HG02840 (cell line): ENCODE data around the gene LINC00237.

Source experiments
- ATAC-seq: cut with Tn5 transposase; IDR thresholded peaks from one replicate; pipeline ENCODE4 v1.9.1; 2021; ENCODE audit warnings: mild to moderate bottlenecking, moderate library complexity, moderate number of reproducible peaks; ENCODE audit not compliant: unreplicated experiment, low FRiP score

LINC00237 gene

GRCh38 chr20:21106171-21107017 lies at the start of gene LINC00237:
Gene LINC00237 (minus strand): TSS chr20:21106358.
- no peak for ATAC-seq

DNA sequence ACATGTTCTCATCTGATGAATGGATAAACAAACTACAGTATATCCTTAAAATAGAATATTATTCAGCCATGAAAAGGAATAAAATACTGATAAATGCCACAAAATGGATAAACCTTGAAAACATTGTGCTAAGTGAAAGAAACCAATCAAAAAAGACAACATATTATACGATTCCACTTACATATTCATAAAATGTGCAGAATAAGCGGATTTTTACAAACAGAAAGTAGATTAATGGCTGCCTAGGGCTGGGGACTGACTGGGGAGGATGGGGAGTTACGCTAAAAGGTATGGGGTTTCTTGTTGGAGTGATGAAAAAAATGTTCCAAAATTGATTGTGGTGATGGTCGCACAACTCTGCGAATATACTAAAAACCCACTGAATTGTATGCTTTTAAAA lies 49.1 kb upstream of the LINC00237 start:
- ATAC-seq = no peak

- no peak for ATAC-seq
Measured at GRCh38 chr20:21154692-21155091, 48.5 kb upstream of the LINC00237 start.

- ATAC-seq = no peak
Measured at GRCh38 chr20:21151791-21152190, 45.6 kb upstream of the LINC00237 start.

GRCh38 chr20:21149344-21149743 lies 43.2 kb upstream of the LINC00237 start:
- no peak for ATAC-seq

DNA sequence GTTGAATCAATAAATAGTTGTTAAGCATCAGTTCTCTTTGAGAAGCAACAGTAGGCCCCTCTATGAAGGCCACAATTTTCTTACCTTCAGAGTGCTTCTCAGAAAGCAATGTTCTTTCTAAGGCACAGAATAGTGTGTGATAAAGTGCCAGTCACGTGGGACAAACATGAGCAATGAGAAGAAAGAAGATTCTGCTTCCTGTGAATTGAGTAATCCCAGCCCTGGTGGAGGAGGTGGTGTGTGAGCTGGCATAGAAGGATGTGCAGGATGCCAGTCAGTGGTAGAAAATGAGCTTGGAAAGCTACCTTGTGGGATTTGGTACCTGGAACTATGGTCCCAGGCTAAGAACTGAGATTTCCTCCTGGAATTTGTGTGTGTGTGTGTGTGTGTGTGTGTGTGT lies 41.4 kb upstream of the LINC00237 start:
- no peak for ATAC-seq

DNA sequence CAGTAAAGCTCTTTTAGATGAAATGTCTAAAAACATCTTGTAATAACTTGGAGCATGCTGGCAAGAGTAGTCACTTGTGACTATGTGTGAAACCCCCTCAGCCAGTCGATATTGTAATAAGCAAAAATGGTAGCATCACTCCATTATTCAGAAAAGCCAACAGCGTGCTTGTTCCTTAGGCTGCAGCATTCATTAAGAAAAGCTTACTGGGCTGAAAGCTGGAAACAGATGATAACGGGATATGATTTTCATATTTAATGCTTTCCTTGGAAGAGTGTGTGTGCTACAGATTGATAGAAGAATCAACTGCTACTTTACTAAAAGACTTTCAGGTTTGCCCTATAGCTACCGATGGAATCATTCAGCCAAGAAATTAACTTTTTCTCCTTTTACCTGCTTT lies 40.1 kb upstream of the LINC00237 start:
- ATAC-seq = no peak

GRCh38 chr20:21145424-21145823 lies 39.3 kb upstream of the LINC00237 start:
- ATAC-seq = no peak

DNA sequence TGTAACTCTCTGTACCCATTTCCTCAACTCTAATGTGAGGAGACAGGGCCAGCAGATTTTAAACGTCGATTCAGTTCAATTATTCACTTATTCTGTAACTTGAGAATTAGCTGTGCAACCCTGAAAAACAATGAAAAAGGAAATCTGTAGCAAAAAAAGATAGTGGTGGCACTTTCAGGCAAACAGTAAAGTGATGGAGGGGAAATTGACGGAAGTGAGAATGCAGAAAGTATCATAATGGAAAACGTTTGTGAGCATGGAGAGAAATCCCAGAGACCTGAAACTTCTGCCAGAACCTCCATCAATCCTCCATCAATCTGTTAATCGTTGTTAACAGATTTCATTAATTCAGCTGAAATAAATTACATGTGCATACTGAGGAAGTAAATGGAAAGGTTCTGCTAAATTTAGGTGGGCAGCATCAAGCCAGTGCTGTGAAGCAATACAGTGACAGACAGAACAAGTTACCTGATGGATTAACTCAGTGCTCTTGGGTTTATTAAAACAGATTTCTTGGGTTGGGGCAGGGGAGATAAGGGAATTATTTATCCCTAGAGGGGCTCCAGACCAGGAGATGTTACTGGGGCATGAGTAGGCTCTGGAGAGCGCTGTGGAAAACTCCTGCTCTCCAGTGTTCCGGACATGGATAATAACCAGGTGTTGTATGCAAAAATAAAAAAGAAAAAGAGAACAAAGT lies 37.2 kb upstream of the LINC00237 start:
- no peak for ATAC-seq

- no peak for ATAC-seq
Measured at GRCh38 chr20:21141825-21142224, 35.7 kb upstream of the LINC00237 start.

DNA sequence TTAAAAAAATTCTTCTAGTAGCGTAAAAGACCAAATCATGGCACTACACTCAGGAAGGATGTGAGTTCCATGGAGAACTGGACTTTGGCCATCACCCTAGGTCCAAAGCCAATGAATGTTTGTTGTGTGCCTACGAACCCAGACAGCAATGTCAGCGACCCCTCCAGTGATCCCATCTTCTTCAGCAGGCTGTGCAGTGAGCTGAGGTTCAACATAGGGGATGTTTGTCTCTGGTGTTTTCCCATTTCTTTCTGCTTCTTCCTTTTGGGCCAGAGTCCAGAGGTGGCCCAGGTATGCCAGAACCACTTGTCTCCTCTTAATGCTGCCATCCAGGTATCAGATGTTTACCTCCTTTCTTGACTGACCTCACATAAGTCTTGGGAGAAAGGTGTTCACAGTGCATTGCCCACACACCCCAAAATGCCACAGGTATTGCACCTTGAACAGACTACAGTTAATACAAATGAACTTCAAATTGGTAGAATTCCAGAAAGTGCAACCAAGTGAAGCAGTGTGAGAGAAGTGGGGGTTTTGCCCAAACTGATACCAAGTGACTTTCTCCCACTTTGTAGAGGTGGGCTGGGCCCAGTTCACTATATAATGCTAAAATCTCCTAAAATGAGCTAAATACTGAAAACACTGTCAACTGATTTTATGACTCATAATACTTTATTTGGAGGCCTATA lies 33.9 kb upstream of the LINC00237 start:
- ATAC-seq = no peak

- ATAC-seq = no peak
Measured at GRCh38 chr20:21137078-21137477, 30.9 kb upstream of the LINC00237 start.

GRCh38 chr20:21136015-21136732 lies 30.0 kb upstream of the LINC00237 start:
- no peak for ATAC-seq

- no peak for ATAC-seq
Measured at GRCh38 chr20:21134883-21135493, 28.8 kb upstream of the LINC00237 start.

GRCh38 chr20:21133917-21134622 lies 27.9 kb upstream of the LINC00237 start:
- no peak for ATAC-seq

DNA sequence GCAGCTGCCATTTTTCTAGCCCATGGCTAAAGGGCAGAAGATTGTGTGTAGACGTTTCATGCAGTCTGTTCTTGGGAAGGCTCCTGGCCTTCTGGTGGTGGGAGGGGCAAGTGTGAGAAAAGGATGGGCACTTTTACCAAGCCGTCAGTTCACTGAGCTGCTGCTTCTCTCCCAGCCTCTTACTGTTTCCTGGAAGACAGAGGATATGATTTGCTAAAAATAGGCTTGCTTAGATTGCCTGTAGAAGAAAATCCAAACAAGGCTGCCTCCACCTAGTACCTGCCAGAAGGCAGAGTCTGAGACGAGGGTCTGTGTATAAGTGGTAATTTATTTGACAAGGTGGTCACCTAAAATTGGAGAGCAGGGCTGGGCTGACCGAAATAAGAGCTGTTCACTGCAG lies 27.2 kb upstream of the LINC00237 start:
- ATAC-seq = no peak

DNA sequence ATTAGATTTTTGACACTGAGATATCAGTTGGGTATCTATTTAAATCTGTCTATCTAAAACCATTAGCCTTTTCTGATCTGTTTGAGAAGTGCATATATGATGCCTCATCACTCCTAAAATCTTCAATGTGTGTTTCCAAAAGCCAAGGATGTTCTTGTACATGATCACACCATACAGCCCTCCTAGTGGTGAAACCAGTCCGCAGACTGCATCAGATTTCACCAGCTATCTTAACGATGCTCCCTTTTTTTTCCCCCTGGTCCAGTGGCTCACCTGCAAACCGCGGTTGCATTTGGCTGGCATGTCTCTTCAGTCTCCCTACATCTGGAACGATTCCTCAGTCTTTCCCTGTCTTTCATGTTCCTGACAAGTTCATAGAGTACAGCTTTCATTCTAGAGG lies 23.7 kb upstream of the LINC00237 start:
- no peak for ATAC-seq

DNA sequence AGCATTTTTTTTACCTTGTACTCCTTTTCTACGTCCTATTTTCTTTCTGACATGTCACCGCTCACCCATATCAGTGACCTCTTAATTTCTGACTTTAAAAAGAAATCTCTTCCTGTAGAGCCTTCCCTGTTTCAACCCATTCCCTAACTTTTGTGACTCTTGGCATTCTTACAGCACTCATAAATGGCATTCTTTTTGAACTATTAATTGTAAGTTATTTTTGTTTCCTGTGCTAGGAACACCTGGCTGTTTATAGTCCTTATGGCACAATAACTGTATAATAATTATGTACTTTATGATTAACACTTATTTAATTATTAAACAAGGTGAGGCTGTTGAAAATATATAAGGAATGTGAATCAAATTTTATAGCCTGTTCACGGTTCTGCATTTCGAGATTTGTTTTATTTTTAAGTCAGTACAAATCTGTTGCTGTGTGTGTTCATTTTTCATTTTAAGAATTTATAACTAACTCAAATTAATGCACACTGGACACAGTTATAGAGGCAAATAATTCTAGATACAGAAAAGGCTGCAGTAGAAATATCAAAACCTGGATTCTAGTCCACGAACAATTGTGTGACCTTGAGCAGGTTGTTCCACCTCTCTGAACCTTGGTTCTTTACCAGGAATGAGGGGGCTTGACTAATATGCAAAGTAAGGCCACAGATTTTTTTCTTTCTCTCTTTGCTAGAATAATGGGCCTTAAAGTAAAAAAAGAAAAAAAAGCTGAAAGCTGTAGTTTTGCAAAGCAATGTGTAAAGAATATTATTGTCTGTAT lies 21.2 kb upstream of the LINC00237 start:
- no peak for ATAC-seq

DNA sequence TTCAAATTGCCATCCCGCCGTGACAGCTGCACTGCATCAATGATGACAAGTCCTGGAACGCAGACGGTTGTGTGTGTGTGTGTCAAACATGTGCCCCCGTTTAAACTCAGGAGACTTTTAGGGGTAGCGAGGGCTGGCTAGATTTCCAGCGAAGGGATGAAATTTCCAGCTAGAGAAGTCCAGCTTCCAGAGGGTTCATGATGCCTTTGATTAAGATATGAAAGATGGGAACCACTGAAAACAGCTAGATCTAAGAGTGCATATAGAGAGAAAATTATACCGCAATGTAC lies 20.4 kb upstream of the LINC00237 start:
- no peak for ATAC-seq
